HEK293 (cell line): ENCODE results near the gene APBB1.

ENCODE experiments used
- CTCF ChIA-PET: fragments of 350-600 bp; formaldehyde crosslinking; extraction: SDS; loops from one replicate; lab custom pipeline; 2021; ENCODE audit warnings: antibody characterized with exemption; lab: Yijun Ruan, JAX
- POLR2A ChIA-PET: fragments of 300-600 bp; formaldehyde crosslinking; extraction: SDS; loops from one replicate; lab custom pipeline; 2020; ENCODE audit warnings: antibody characterized with exemption, inconsistent platforms; lab: Yijun Ruan, JAX
- H3K27ac ChIP-seq: fragments of 200-500 bp; sonication (Bioruptor generic); 2 replicates; pipeline ENCODE4 v1.5.1; 2014; ENCODE audit warnings: low read depth, low read length, control low read depth, inconsistent platforms; ENCODE audit errors: extremely low read depth
- H3K36me3 ChIP-seq, 2 experiments: fragments of 200-500 bp in 1 of 2; sonication (Bioruptor generic) in 1 of 2; 1 replicate in 1 of 2; 2 replicates in 1 of 2; pipeline ENCODE4 v1.5.1; 2014 to 2017; ENCODE audit warnings: inconsistent platforms in 2 of 2, low read length in 2 of 2; ENCODE audit not compliant: control insufficient read depth in 2 of 2, insufficient read depth in 1 of 2
- H3K4me1 ChIP-seq: fragments of 200-500 bp; sonication (Bioruptor generic); 2 replicates; pipeline ENCODE4 v1.5.1; 2014; ENCODE audit warnings: mild to moderate bottlenecking, low read length, inconsistent platforms; ENCODE audit not compliant: control insufficient read depth, insufficient read depth
- H3K4me3 ChIP-seq: 2 replicates; pipeline ENCODE4 v1.5.1; 2011; ENCODE audit warnings: low read depth, mild to moderate bottlenecking, control low read depth, low read length, moderate library complexity
- H3K9me3 ChIP-seq: fragments of 200-500 bp; sonication (Bioruptor generic); 2 replicates; pipeline ENCODE4 v1.5.1; 2014; ENCODE audit warnings: low read depth, low read length, inconsistent platforms; ENCODE audit not compliant: control insufficient read depth, insufficient read depth
- ZNF140 ChIP-seq: fragments of 450-650 bp; formaldehyde crosslinking; IDR thresholded peaks from 2 replicates; pipeline ENCODE4 v1.5.1; 2016; ENCODE audit warnings: missing biosample characterization, missing genetic modification characterization
- ZNF292 ChIP-seq: fragments of 450-650 bp; formaldehyde crosslinking; IDR thresholded peaks from 2 replicates; pipeline ENCODE4 v1.5.1; 2016; ENCODE audit warnings: low read depth, missing biosample characterization, missing genetic modification characterization, borderline replicate concordance
- ZNF341 ChIP-seq: fragments of 450-650 bp; formaldehyde crosslinking; IDR thresholded peaks from 2 replicates; pipeline ENCODE4; 2016; ENCODE audit warnings: low read depth, missing biosample characterization, missing genetic modification characterization
- ZNF48 ChIP-seq: fragments of 450-650 bp; formaldehyde crosslinking; IDR thresholded peaks from 2 replicates; pipeline ENCODE4 v1.5.1; 2016; ENCODE audit warnings: missing biosample characterization, missing genetic modification characterization

APBB1 gene

GRCh38 chr11:6350043-6350442 is 68.9 kb downstream of the APBB1 start (continued):
- TF ChIP-seq ZNF292 (no peak), ZNF140 (no peak)

DNA sequence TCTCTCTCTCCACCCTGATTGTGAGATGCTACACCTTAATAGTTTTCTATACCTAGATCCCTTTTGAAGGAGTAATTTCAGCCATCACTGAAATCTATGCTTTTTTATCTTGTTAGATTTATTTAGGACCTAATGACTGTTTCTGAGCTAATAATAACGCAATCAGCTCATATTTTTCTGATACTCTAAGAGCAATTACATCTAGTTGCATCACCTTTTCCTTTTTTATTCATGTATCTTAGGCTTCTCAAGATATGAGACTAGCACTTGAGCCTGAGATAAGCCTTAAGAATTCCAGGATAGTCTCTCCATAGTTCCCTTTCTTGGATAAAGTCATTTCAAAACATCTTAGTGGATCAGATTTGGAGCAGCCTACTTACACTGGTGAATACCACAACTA is 73.5 kb downstream of the APBB1 start:
- ChIA-PET POLR2A (no interaction called here), CTCF (interaction anchor here (0.6 to 1.3 kb wide), 6 partner anchors 8 to 1051 kb away, joined by 3 to 9 read pairs (median 4); no protein-coding TSS in a partner anchor)
- Histone ChIP-seq H3K4me3 (no peak overlapping the region), H3K27ac (no peak overlapping the region), H3K4me1 (no peaks in the 10 kb centered on the region), H3K9me3 (no peaks in the 10 kb centered on the region), H3K36me3 (no peaks in the 10 kb centered on the region)
- TF ChIP-seq ZNF48 (tag by site-specific recombination) (no peak), ZNF341 (tag by site-specific recombination) (no peak)
